HL-60 (cell line): ENCODE data around the gene GTPBP1.

Experiments used
- DNase-seq, 2 experiments: peaks; one replicate each; pipeline ENCODE4 v3.0.0-alpha.2; 2010 to 2020; ENCODE audit warnings: low read depth in 1 of 2, low spot score in 1 of 2
- H3K27ac ChIP-seq: fragments of 250-450 bp; sonication (Bioruptor Pico); replicated peaks from 2 replicates; pipeline ENCODE4 v1.5.1; 2020; ENCODE audit warnings: mild to moderate bottlenecking, moderate library complexity
- H3K27me3 ChIP-seq: fragments of 250-450 bp; sonication (Bioruptor Pico); 2 replicates; pipeline ENCODE4 v1.5.1; 2021; ENCODE audit warnings: mild to moderate bottlenecking, moderate library complexity; ENCODE audit not compliant: insufficient read depth, poor library complexity, severe bottlenecking
- H3K4me3 ChIP-seq: replicated peaks from 2 replicates; pipeline ENCODE4 v1.5.1; 2011; ENCODE audit warnings: mild to moderate bottlenecking, control low read depth, low read length; ENCODE audit not compliant: insufficient read depth
- CTCF ChIP-seq: IDR thresholded peaks from one replicate; pipeline ENCODE4 v1.5.1; 2011; ENCODE audit warnings: low read length, control low read depth, inconsistent platforms; ENCODE audit not compliant: insufficient read depth
- GABPA ChIP-seq: IDR thresholded peaks from 2 replicates; pipeline ENCODE4 v1.6.1; 2012; ENCODE audit warnings: low read depth
- POLR2AphosphoS5 ChIP-seq: IDR thresholded peaks from 2 replicates; pipeline ENCODE4 v1.6.1; 2012; ENCODE audit warnings: low read depth
- REST ChIP-seq: IDR thresholded peaks from 2 replicates; pipeline ENCODE4 v1.6.1; 2012; ENCODE audit warnings: low read depth; ENCODE audit not compliant: insufficient replicate concordance
- SPI1 ChIP-seq: IDR thresholded peaks from 2 replicates; pipeline ENCODE4 v1.6.1; 2012; ENCODE audit warnings: low read depth, mild to moderate bottlenecking, borderline replicate concordance

The GTPBP1 gene

GRCh38 chr22:38700789-38701628, 4.7 kb upstream of the GTPBP1 start, which contains the start of gene JOSD1:
Gene JOSD1, minus strand, starts transcription at chr22:38700943. Its CDS starts 956 bp downstream, at chr22:38699987.
- Histone ChIP-seq H3K27ac (peak within 1 kb of the TSS; percentile 75), H3K4me3 (peak within 1 kb of the TSS; percentile 67), H3K27me3 (no peaks in the 10 kb centered on the region)
- DNase-seq = peak; percentile 94 to 96
- peak; percentile 59 for TF ChIP-seq GABPA
- peak; percentile 11 for TF ChIP-seq REST
- TF ChIP-seq POLR2AphosphoS5 = peak; percentile 70
- TF ChIP-seq CTCF = no peak
- no peak for TF ChIP-seq SPI1

GRCh38 chr22:38704654-38705234, 1.0 kb upstream of the GTPBP1 start:
- Histone ChIP-seq H3K4me3 (peak overlapping the region; percentile 41), H3K27ac (peak overlapping the region; percentile 77), H3K27me3 (no peaks in the 10 kb centered on the region)
- TF ChIP-seq SPI1 = no peak
- DNase-seq = no peak

GRCh38 chr22:38706101-38706900, 557 bp downstream of the GTPBP1 start:
- peak overlapping the region; percentile 88 for H3K27ac ChIP-seq
- no peaks in the 10 kb centered on the region for H3K27me3 ChIP-seq
- peak in 1 of 2 experiments; percentile 19 for DNase-seq
- TF ChIP-seq POLR2AphosphoS5 (no peak), GABPA (no peak), REST (no peak), CTCF (no peak), SPI1 (no peak)
- peak overlapping the region; percentile 88 for H3K4me3 ChIP-seq

- Histone ChIP-seq H3K27ac (peak overlapping the region; percentile 88), H3K27me3 (no peaks in the 10 kb centered on the region), H3K4me3 (peak overlapping the region; percentile 88)
- no peak for DNase-seq
- TF ChIP-seq POLR2AphosphoS5 = no peak
These were observed 1.1 kb downstream of the GTPBP1 start for GRCh38 chr22:38706901-38707195.
